Naive B cell (primary cell): Measurements from ENCODE around the gene SMARCC1. TPM values are rescaled to one million over a fixed set of nuclear protein-coding genes. Genes with fewer than 3 reads are reported as not detected.

ENCODE experiments used
- ATAC-seq, 2 donors: fragments of 150-1000 bp; cut with Tn5 transposase; 2 replicates each; pipeline ENCODE4 v1.10.0; 2021; ENCODE audit warnings: low read depth in 2 of 2, mild to moderate bottlenecking in 2 of 2, moderate library complexity in 2 of 2
- DNase-seq: peaks from one replicate; pipeline ENCODE4 v3.0.0; 2022
- H3K27ac Mint-ChIP-seq, 6 donors: one replicate each; pipeline ENCODE4 v1.8.0; 2020 to 2022; ENCODE audit warnings: mild to moderate bottlenecking in 6 of 6, mixed read lengths in 6 of 6, moderate library complexity in 5 of 6, inconsistent platforms in 2 of 6
- H3K27me3 Mint-ChIP-seq, 3 donors: one replicate each; pipeline ENCODE4 v1.8.0; 2021 to 2022; ENCODE audit warnings: mixed read lengths in 3 of 3, mild to moderate bottlenecking in 1 of 3
- H3K36me3 Mint-ChIP-seq, 2 donors: one replicate each; pipeline ENCODE4 v1.8.0; 2020 to 2022; ENCODE audit warnings: mixed read lengths in 2 of 2, inconsistent platforms in 1 of 2, mild to moderate bottlenecking in 1 of 2
- H3K4me1 Mint-ChIP-seq, 3 donors: one replicate each; pipeline ENCODE4 v1.8.0; 2020 to 2022; ENCODE audit warnings: mixed read lengths in 3 of 3, inconsistent platforms in 1 of 3, mild to moderate bottlenecking in 1 of 3, moderate library complexity in 1 of 3
- H3K4me3 Mint-ChIP-seq, 8 donors: one replicate each; pipeline ENCODE4 v1.8.0; 2020 to 2022; ENCODE audit warnings: mild to moderate bottlenecking in 8 of 8, mixed read lengths in 8 of 8, moderate library complexity in 8 of 8, inconsistent platforms in 2 of 8
- H3K9me3 Mint-ChIP-seq, 7 donors: one replicate each; pipeline ENCODE4 v1.8.0; 2020 to 2022; ENCODE audit warnings: mixed read lengths in 7 of 7, mild to moderate bottlenecking in 5 of 7, inconsistent platforms in 2 of 7, moderate library complexity in 1 of 7
- polyA plus RNA-seq, 6 donors: library from polyadenylated mRNA; unstranded; fragments of 300-500 nt; fragmentation: Illumina TruSeq; gene quantifications; one replicate each; pipeline ENCODE4 v1.2.3, GENCODE V29; 2021; ENCODE audit warnings: low read depth in 6 of 6

Gene SMARCC1
- polyA plus RNA-seq, 6 donors from 2014 or later, result 47.2 to 99.6 (median 73.8) TPM

- ATAC-seq, result no peak
- peaks cover 0 to 5% (median 1%) of the 10 kb centered on the region in 3 donors for H3K4me1 Mint-ChIP-seq
- H3K27me3 Mint-ChIP-seq, result no peaks in the 10 kb centered on the region
- H3K36me3 Mint-ChIP-seq, result peaks cover 20 to 21% of the 10 kb centered on the region in 2 donors
- no peak overlapping the region for H3K4me3 Mint-ChIP-seq
- no peak overlapping the region for H3K27ac Mint-ChIP-seq
- no peaks in the 10 kb centered on the region for H3K9me3 Mint-ChIP-seq
- DNase-seq, result no peak
Observed at GRCh38 chr3:47713655-47714054, 68.0 kb downstream of the SMARCC1 start.

- Mint-ChIP-seq H3K4me3 (no peak overlapping the region), H3K27ac (peak overlapping the region in 1 of 6 donors; percentile 21), H3K27me3 (no peaks in the 10 kb centered on the region), H3K36me3 (peaks cover 20 to 26% of the 10 kb centered on the region in 2 donors), H3K9me3 (no peaks in the 10 kb centered on the region), H3K4me1 (peaks cover 0 to 5% (median 1%) of the 10 kb centered on the region in 3 donors)
- ATAC-seq, result no peak
- DNase-seq, result no peak
Observed at GRCh38 chr3:47712398-47712797, 69.3 kb downstream of the SMARCC1 start.

DNA sequence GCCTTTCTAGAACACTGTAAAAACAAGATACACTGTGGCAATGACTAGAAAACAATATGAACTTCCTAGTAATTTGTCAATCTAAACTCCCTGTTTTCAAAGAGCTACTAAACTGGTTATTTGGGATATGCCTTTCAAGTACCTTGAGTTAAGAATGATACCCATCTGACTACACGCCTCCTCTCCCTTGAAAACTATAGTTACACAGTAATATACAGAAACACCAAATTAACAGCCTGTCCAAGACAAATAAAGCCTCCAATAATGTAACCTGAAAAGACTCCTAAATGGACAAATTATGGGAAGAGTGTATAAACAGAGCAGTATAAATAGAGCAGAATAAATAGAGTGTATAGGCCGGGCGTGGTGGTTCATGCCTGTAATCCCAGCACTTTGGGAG, 70.1 kb downstream of the SMARCC1 start:
- H3K9me3 Mint-ChIP-seq, result no peaks in the 10 kb centered on the region
- peak overlapping the region in 4 of 6 donors; percentile 1 to 76 (median 16) for H3K27ac Mint-ChIP-seq
- H3K36me3 Mint-ChIP-seq, result peaks cover 20 to 26% of the 10 kb centered on the region in 2 donors

DNA sequence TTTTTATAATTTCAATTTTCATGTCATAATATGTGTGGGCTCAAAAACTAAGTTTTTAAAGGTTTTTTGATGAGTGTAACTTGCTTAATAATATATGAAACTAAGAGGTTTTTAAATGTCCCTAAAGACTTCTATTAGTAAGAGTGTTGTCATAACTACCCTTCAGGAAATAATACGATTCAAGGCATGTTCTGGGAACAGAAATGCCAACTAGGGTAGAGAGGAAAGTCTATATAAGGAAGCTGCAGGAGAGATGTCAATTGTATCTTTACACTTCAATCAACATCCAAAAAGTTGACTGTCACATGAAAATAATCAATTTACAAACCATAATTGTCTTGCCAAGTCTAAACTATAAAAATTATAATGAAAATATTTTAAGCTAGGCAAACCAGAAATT, 76.3 kb downstream of the SMARCC1 start:
- DNase-seq (no peak), ATAC-seq (no peak)
- no peak overlapping the region for H3K4me3 Mint-ChIP-seq
- H3K27ac Mint-ChIP-seq, result no peak overlapping the region
- peaks cover 0 to 27% of the 10 kb centered on the region in 2 donors for H3K36me3 Mint-ChIP-seq
- H3K9me3 Mint-ChIP-seq, result no peaks in the 10 kb centered on the region
- H3K27me3 Mint-ChIP-seq, result no peaks in the 10 kb centered on the region
- no peaks in the 10 kb centered on the region for H3K4me1 Mint-ChIP-seq

More for the DNA sequence above, 70.1 kb downstream of the SMARCC1 start:
- peaks cover 0 to 5% (median 1%) of the 10 kb centered on the region in 3 donors for H3K4me1 Mint-ChIP-seq
- DNase-seq (no peak), ATAC-seq (no peak)
- H3K4me3 Mint-ChIP-seq, result no peak overlapping the region
- H3K27me3 Mint-ChIP-seq, result no peaks in the 10 kb centered on the region

DNA sequence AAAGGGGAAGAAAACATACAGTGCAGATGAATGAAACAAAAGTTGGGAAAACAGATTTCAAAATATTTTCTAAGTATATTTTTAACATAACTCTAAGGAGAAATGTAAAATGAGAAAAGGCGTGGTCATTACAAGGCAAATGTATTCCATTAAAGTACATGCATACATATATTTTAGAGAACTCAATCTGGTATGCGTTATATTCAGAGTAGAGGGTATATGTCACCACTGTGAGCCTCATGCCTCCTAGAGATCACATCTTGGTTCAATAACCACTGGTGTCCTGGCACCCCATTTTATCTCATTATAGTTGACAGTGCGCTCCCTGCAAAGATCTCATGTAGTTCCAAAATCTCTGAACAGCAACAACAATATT, 77.5 kb downstream of the SMARCC1 start:
- H3K27ac Mint-ChIP-seq, result peak overlapping the region in 1 of 6 donors; percentile 50
- H3K9me3 Mint-ChIP-seq, result no peaks in the 10 kb centered on the region
- no peaks in the 10 kb centered on the region for H3K4me1 Mint-ChIP-seq
- H3K27me3 Mint-ChIP-seq, result no peaks in the 10 kb centered on the region
- DNase-seq (no peak), ATAC-seq (no peak)
- no peak overlapping the region for H3K4me3 Mint-ChIP-seq
- peaks cover 0 to 23% of the 10 kb centered on the region in 2 donors for H3K36me3 Mint-ChIP-seq

- Mint-ChIP-seq H3K4me3 (no peak overlapping the region), H3K4me1 (no peaks in the 10 kb centered on the region), H3K27me3 (no peaks in the 10 kb centered on the region), H3K9me3 (no peaks in the 10 kb centered on the region), H3K36me3 (peaks cover 0 to 15% of the 10 kb centered on the region in 2 donors), H3K27ac (peak overlapping the region in 1 of 6 donors; percentile 3)
- ATAC-seq (no peak), DNase-seq (no peak)
Observed at GRCh38 chr3:47701388-47701787, 80.3 kb downstream of the SMARCC1 start.

DNA sequence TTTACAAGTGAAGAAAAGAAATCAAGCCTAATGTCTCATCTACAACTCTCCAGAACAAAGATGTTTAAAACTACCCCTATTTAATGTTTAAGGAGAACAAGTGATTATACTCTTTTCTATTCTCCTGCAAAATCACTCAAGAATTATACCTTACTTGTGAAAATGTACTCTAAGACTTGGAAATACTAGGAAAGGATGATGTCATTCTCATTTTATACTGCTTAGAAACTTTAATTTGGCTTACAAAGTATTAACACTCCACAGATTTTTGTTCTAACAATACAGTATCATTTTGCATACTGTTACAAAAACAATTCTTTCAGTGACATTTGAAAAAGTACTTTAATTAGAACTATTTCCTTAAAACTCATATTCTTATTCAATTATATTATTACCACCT, 89.5 kb downstream of the SMARCC1 start:
- Mint-ChIP-seq H3K36me3 (peaks cover 8 to 11% of the 10 kb centered on the region in 2 donors), H3K4me3 (no peak overlapping the region), H3K27ac (no peak overlapping the region), H3K9me3 (no peaks in the 10 kb centered on the region), H3K4me1 (no peaks in the 10 kb centered on the region), H3K27me3 (no peaks in the 10 kb centered on the region)
- DNase-seq (no peak), ATAC-seq (no peak)

DNA sequence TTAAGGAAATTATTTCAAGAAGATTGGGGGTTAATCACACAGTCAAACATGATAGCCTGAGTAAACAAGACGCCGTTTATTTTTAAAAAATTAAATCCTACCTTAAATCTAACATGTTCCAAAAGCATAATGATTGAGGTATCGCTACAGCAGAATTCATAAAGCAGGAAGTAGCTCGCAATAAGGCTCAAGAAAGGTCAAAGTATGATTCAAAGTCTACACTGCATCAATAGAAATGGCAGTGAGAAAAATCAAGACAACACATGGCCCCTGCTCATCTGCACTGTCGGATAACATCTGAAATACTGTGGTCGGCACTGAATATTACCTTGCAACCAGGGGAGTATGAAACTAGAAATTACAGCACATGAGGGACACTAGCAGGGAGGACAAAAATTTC, 93.2 kb downstream of the SMARCC1 start:
- peaks cover 8 to 20% of the 10 kb centered on the region in 2 donors for H3K36me3 Mint-ChIP-seq

DNA sequence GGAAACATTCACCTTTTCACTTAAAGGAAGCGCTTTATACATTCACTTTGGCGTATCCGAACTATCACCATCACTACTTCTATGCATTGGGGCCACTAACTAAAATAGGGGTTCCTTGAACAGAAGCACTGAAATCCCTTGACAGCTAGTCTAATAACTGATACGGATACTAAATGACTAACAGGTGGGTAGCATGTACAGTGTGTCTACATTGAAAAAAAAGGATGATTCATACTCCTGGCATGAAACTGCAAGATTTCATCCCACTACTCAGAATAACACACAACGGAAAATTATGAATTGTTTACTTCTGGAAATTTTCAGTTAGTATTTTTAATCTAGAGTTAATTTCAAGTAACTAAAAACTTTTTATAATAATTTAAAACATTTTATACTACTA, 96.7 kb downstream of the SMARCC1 start:
- no peak overlapping the region for H3K27ac Mint-ChIP-seq
- H3K4me3 Mint-ChIP-seq, result no peak overlapping the region
- H3K36me3 Mint-ChIP-seq, result peaks cover 12 to 25% of the 10 kb centered on the region in 2 donors
- no peaks in the 10 kb centered on the region for H3K4me1 Mint-ChIP-seq
- H3K9me3 Mint-ChIP-seq, result no peaks in the 10 kb centered on the region
- no peak for ATAC-seq
- DNase-seq, result no peak
- no peaks in the 10 kb centered on the region for H3K27me3 Mint-ChIP-seq

More for the DNA sequence above, 93.2 kb downstream of the SMARCC1 start:
- Mint-ChIP-seq H3K9me3 (no peaks in the 10 kb centered on the region), H3K27ac (no peak overlapping the region), H3K4me1 (no peaks in the 10 kb centered on the region), H3K4me3 (no peak overlapping the region), H3K27me3 (no peaks in the 10 kb centered on the region)
- ATAC-seq, result no peak
- DNase-seq, result no peak

DNA sequence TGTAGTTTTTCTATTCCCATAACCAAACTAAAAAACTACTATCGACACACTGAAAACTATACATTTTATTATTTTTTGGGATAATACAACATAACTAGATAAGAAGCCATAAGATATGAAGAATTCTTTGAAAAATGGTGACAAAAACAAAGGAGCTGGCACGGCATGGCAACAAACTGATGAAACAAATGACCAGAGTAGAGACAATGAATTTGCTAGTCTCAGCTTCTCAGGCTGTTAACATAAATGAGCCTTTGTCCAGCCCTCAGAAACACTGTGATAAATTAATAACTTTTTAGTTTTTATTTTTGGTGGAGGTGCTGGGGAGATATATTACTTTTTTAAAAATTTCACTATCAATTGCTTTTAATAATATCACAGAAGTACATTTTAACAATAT, 100.7 kb downstream of the SMARCC1 start:
- DNase-seq, result no peak
- H3K36me3 Mint-ChIP-seq, result peaks cover 14 to 22% of the 10 kb centered on the region in 2 donors
- H3K4me3 Mint-ChIP-seq, result no peak overlapping the region
- no peak overlapping the region for H3K27ac Mint-ChIP-seq
- H3K27me3 Mint-ChIP-seq, result no peaks in the 10 kb centered on the region
- no peaks in the 10 kb centered on the region for H3K9me3 Mint-ChIP-seq
- no peaks in the 10 kb centered on the region for H3K4me1 Mint-ChIP-seq
- ATAC-seq, result no peak

- Mint-ChIP-seq H3K36me3 (peaks cover 26 to 32% of the 10 kb centered on the region in 2 donors), H3K27me3 (no peaks in the 10 kb centered on the region), H3K27ac (no peak overlapping the region), H3K4me3 (no peak overlapping the region), H3K4me1 (no peaks in the 10 kb centered on the region), H3K9me3 (no peaks in the 10 kb centered on the region)
- DNase-seq (no peak), ATAC-seq (no peak)
Observed at GRCh38 chr3:47678446-47679338, 103.0 kb downstream of the SMARCC1 start.

DNA sequence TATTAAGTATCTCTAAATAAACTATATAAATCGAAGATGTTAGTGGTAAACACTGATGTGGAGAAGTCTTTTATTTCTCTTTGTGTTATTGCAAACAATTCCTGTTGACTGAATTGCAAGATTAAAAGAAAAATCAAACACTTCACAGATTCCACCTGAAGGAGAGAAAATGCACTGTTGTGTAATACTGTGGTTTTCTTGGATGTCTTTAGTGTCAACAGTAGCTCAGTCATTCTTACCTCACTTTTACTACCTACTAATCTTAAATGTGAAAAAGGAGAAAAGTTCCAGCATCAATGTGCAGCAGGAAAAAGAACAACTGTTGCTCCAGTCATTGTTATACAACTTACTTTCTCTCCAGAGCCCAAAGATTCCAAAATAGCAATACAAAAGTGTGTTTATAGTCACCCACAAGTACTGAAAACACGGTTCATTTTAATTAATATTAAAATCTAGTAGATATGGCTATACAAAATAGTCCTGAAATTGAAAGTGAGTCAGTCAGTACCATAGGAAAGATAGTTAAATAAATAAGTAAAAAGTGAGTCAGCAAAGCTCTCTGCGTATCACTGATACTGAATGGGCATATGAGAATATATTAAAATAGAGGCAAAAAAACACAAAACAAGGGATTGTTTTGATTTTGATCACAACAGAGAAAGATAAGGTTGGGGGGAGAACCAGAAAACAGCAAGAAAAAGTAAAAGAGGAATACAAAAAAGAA, 112.5 kb downstream of the SMARCC1 start:
- DNase-seq (no peak), ATAC-seq (no peak)
- Mint-ChIP-seq H3K36me3 (peaks cover 5 to 19% of the 10 kb centered on the region in 2 donors), H3K27me3 (no peaks in the 10 kb centered on the region), H3K9me3 (no peaks in the 10 kb centered on the region), H3K4me3 (no peak overlapping the region), H3K27ac (peak overlapping the region in 2 of 6 donors; percentile 2 to 16), H3K4me1 (no peaks in the 10 kb centered on the region)

DNA sequence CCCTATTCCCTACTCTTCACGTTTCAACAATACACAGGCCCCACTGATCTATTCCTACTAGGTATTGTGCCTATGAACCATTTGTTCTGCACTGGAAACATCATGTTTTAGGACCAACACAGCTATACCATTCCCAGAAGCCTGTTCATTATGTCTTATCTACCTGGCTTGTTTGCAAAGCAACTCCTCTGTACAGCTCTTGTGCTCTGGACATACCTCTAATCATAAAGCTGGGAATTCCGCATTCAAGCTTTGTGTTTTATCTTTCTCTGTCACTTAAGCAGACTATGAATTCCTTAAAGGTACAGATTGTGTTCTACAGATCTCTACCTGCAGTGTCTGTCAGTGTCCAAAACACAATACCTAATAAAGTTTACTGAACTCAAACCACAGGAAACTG, 115.6 kb downstream of the SMARCC1 start:
- no peak for ATAC-seq
- Mint-ChIP-seq H3K9me3 (no peaks in the 10 kb centered on the region), H3K27ac (peak overlapping the region in 1 of 6 donors; percentile 34), H3K27me3 (no peaks in the 10 kb centered on the region), H3K36me3 (peaks cover 0 to 8% of the 10 kb centered on the region in 2 donors), H3K4me3 (no peak overlapping the region), H3K4me1 (peaks cover 0 to 4% (median 0%) of the 10 kb centered on the region in 3 donors)
- DNase-seq, result no peak

DNA sequence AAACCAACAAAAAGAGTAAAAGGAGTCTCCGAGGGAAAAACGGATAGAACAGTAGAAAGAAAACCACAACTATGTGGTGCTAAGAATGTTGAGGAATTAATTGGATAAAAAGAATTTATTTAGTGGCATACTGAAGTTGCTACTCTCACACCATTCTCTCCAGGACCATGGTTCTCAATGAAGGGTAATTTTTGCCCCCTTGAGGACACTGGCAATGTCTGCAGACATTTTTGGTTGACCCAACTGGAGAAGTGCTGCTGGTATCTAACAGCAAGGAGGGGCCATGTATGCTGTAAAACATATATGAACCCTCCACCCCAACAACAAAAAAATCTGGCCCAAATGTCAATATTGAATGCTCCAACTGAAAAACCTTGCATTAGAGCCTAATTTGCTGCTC, 117.2 kb downstream of the SMARCC1 start:
- Mint-ChIP-seq H3K4me3 (no peak overlapping the region), H3K27me3 (no peaks in the 10 kb centered on the region), H3K36me3 (peaks cover 0 to 10% of the 10 kb centered on the region in 2 donors), H3K9me3 (no peaks in the 10 kb centered on the region), H3K27ac (peak overlapping the region in 1 of 6 donors; percentile 16), H3K4me1 (peaks cover 0 to 4% (median 0%) of the 10 kb centered on the region in 3 donors)
- no peak for DNase-seq
- ATAC-seq, result peak in 1 of 2 donors; percentile 36
